ENCODE measurements around the gene ICOS.
"Not testable (repeated sequence)": the region's sequence is repeated elsewhere in the genome, so short reads cannot be mapped to it uniquely, and the experiment has no call there.

Gene ICOS

DNA sequence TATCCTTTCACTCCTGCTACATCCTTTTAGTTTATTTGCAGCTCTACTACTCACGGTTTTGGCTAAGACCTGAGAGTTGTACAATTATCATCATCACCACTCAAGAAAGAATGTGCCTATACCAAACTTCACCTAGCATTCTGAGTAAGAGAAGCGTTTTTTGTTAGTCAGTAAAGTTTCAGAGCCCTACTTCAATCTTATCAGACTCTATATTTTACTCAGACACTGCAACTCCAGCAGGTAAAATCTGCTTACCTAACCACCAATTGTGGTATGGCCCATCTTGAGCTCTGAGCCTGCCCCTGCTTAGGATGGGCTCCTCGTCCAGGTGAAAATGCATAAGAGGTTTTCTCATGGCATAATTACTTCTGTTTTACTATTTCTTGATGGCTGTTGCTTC is 37.1 kb downstream of the ICOS start:
- DNase-seq (ENCODE audit: low read depth in 3 of 3): no peak

DNA sequence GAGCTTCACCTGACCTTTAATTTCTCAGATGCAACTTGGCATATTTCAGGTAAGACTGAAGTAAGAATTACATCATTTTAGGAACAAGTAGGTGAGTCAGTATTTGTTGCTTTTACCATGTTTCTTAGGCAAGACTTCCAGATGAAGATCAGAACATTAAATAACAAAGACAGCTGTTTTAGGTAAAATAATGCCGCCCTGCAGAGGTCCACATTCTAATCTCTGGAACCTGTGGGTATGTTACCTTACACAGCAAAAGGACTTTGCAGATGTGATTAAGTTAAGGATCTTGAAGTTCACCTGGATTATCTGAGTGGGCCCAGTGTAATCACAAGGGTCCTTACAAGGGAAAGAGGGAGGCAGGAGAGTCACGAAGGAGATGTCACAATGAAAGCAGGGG is 39.3 kb downstream of the ICOS start:
- no peak for DNase-seq (ENCODE audit: low read depth in 3 of 3)

DNA sequence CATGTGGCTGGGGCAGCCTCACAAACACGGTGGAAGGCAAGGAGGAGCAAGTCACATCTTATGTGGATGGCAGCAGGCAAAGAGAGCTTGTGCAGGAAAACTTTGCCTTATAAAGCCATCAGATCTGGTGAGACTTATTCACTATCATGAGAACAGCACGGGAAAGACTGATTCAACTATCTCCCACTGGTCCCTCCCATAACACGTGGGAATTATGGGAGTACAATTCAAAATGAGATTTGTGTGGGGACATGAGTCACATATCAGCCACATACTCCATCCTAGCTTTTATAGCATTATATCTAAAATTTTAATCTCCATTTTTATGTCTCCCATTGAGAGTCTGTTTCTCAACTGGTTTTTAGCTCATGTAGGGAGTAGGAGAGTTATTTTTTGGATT is 45.7 kb downstream of the ICOS start:
- no peak for DNase-seq (ENCODE audit: low read depth in 3 of 3)

DNA sequence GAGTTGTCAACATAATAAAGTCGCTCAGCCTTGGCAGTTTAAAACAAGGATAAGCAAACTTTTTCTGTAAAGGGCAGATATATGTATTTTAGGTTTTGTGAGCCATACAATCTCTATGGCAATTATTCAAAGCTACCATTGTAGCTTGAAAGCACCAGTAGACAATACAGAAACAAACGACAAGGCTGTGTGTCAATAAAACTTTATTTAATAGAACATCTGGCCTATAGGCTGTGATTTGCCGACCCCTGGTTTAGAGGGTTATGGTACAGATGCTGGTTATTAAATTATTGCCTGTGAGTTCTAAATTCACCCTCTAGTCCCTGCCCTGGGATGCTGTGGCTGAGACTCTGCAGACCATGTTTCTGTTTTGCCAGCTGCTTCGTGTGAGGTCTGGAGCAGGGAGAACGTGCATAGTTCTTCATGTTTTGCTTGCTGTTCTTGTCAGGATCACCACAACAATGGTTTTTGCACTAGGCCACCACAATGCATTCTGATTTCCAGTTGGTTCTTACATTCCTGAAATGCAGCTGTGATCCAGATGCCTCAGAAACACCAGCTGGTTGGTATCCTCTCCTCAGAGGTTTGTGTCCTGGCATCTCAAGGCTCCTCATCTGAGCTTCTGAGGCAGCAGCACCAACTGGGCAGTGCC is 46.6 kb downstream of the ICOS start:
- no peak for DNase-seq (ENCODE audit: low read depth in 3 of 3)

DNA sequence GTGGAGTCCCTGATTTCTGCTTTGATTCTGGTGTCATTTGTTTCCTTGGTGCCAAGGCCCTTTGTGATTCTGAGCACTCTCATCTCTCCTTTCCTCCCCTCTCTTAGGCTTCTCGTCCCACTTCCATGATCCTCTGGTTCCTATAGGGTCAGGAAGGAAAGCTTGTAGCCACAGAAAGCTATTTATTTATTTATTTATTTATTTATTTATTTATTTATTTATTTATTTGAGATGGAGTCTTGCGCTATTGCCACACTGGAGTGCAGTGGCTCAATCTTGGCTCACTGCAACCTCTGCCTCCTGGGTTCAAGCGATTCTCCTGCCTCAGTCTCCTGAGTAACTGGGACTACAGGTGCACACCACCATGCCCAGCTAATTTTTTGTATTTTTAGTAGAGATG is 49.4 kb downstream of the ICOS start:
- not testable (repeated sequence) for DNase-seq (ENCODE audit: low read depth in 3 of 3)

DNA sequence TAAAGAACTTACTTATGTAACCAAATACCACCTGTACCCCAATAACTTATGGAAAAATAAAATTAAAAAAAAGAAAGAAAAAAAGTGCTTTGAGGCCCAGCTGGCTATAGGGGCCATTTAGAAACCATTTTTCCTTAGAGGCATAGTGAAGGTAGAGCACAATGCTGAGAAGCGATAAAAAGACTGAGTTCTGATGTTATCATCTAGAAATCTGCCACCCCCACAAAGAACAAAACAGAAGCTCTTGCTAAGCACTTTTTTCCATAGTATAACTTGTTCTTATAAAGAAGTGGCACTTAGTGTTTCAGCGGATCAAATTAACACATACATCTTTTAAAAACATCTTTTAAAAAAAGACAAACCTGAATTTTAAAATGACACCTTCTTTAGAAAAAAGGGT is 51.4 kb downstream of the ICOS start:
- DNase-seq (ENCODE audit: low read depth in 3 of 3): no peak

DNA sequence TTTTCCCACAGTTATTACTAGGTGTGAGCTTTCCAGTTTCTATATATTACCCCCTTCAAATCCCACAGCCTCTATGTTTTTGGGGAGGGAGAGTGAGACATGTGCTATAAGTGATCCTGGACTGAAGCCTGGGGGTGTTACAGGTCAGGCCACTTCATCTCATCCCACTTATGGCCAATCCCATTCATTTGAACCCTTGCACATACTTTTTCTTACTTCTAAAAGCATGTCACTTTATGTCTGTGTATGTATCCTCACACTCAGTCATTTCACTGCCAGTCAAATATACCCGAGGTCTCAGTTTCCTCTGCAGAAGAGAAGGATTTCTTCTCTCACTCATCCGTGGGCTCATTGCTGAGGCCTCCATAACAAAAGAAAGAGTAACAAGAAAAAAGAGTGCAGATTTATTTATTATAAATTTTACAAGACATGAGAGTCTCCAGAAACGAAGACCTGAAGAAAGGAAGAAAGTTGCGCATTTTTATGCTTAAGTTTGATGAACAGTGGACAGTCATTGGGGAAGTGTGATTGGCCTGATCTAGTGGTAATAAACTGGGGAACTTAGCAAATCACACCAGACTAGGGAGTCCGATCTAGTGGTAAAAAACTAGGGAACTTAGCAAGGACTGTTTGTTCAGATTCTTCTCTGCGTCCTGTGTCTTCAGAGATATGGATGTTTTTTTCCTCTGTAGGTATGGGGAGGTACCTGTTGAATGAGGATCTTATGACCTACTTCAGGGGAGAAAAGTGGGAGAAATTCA is 52.1 kb downstream of the ICOS start:
- no peak for DNase-seq (ENCODE audit: low read depth in 3 of 3)

DNA sequence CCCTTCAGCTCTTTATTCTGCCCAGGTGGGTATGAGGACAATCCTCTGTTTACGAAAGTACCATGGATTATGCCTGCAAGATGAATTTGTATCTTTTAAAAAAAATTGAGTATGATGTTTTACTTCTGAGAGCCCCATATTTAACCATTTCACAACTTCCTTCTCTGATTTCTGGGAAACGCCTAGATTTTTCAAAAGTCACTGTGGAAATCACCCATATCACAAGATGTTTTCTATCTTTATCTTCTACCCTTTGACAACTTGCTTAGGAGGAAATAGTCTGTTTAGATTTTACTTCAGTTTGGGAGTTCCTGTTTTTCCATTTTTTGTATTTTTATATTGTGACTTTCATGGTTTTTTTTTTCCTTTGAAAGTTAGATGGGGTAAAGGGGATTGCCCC is 53.0 kb downstream of the ICOS start:
- DNase-seq (ENCODE audit: low read depth in 3 of 3): no peak

DNA sequence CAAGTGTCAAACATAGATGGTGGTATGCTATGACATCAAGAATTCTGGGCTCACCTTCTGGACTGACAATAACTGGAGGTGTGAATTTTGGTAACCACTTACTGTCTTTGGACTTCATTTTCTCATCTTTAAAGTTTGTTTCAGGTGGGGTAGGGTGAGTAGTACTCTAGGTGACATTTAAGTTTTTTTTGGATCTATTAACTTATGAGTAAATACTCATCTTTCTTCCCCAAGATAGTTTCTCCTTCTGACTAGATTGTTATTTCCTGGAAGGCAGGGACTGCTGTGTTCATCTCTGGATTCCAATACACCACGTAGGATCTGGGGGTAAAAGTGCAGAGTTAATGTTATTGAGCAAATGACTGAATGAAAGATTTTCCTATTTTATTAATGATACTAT is 55.9 kb downstream of the ICOS start:
- DNase-seq (ENCODE audit: low read depth in 3 of 3): no peak

DNA sequence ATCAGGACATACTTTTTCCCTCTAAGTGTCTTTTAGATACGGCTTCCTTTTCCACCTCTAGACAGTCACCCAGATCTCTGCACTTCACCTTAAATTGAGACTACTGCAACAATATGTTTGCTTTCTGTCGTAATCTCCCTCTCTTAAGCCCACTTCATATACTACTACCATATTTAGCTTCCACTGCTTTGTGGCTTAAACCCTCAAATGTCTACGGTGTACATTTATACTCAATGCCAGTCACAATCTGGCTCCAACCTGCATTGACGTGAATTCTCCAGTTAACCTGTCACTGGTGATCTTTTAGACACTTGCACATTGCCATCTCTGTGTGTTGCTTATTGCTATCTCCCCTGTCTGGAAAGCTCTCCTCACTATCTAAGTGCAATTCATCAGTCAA is 56.4 kb downstream of the ICOS start:
- no peak for DNase-seq (ENCODE audit: low read depth in 3 of 3)

DNA sequence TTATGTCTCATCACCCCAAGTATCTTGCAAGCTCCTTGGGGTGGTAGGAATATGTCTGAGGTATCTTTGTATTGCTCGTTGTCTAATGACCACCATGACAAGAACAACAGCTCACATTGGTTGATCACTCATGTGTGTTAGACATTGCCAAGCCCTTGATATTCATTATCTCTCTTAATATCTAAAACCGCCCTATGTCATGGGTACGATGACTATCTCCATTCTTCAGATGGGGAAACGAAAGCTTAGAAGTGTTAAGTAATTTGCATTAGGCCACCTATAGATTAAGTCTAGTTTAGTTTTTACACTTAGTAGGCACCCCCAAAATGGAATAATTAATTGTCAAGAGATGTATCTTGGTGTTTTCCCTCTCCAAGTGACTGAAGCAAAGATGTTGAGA is 57.0 kb downstream of the ICOS start:
- DNase-seq (ENCODE audit: low read depth in 3 of 3): no peak

DNA sequence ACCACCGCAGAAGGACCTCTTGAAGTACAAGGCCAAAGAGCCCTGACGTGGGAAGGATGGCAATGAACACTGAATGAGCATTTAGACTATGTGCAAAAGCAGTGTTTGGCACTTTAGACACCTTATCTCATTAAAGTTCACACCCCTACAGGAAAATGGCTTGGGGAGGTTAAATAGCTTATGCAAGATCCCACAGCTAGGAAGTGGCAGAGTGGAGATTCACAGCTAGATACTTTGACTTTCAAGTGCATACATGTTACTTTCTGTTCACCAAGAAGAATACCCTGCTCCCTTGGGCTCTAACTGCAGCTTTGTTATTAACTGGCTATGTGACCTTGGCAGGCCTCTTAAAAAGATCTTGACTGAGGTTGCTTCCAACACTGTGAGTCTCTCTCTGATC is 58.2 kb downstream of the ICOS start:
- no peak for DNase-seq (ENCODE audit: low read depth in 3 of 3)

DNA sequence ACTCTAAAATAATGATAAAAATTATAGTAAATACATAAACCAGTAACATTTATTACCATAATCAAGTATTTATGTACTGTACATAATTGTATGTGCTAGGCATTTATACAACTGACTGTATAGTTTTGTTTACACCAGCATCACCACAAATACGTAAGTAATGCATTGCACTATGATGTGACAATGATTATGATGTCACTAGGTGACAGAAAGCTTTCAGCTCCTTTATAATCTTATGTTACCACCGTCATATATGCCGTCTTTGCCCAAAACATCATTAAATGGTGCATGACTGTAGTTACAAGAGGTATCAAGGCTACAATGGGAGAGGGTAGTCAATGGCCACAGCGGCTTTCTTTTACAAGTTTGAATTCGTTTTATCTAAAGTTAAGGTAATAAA is 60.1 kb downstream of the ICOS start:
- DNase-seq (ENCODE audit: low read depth in 3 of 3): no peak

DNA sequence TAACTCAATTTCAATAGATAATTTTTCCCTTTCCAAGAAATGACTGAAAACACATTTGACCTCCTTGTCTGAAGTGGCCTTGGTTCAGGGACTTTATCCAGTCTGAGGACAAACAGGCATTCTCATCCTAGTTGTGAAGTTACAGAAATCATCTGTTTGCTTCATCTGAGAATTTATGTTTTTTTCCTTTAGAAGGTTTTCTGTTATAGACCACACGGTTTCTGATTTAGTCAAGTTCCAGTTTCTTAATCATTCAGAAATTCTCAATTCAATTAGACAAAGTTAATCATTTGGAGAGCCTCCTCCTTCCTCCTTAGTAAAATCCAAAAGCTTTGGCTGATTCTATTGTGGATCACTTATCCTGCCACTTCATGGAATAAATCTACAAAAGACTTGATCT is 60.9 kb downstream of the ICOS start:
- no peak for DNase-seq (ENCODE audit: low read depth in 3 of 3)

DNA sequence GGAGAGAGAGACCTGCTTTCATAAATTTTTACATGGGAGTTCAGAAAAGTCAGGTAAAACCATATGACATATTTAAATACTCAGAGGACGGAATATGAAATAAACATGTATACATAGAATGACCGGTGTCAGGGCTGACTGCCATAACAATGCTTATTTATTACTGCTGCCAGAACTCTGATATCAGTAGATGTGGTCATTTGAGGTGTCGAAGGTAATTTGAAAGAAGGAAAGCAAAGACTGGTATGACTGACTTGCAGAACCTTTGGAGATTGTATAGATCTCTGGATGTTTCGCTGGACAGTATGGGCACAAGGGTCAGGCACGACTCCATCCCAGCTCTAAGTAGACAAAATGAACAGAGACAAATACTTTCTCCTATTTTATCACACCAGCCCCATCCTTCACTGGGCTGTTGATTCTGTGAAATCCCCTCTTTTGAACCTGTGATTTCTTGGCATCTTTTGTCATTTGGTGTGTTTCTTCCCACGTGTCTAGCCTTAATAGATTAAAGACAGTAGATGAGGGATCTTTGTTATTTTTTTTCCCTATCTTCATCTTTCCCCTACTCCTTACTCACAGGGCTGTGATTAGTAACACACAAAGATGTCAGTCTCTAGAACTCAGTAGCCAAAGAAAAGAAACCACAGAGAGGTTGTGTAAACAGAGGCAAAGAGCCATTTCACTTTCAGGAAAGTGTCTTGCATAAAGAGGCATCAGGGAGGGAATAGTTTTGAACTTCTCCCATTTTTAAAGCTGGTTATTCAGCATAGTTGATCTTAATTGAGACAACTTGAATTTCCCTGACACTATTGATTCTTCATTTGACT is 61.6 kb downstream of the ICOS start:
- DNase-seq (ENCODE audit: low read depth in 3 of 3): no peak

DNA sequence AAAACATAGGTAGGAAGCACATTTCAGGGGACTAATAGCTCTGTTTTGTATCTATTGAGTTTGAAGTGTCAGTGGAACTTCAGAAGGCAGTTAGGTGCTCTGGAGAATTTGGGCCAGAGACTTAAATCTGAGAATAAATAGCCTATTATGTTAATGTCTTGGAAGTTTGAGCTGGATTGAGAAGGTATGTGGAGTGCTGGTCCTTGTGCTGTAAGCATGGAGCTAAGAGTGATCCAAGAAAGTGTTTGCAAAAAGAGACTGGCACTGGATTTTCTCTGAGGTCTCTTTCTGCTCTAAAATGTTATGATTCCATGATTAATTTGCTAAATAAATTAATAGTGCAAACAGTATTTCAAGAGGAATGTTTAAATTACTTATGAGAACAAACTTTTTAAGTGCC is 63.3 kb downstream of the ICOS start:
- DNase-seq (ENCODE audit: low read depth in 3 of 3): no peak

DNA sequence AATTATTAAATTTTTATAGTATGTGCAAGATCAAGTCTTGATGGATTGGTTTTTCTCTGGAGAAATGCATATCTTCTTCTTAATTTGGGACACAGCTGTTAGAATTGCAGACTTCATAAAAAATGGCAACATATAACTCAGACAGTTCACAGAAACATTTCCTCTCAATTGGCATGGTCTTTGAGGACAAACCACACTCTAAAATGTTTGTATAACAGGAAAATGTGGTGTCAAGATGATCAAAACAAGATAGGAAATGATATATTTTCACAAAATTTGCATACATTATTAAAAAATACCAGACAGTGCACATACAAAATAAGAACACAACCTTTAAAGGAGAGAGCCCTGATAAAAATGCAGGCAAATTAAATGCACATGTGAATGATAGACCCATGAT is 63.9 kb downstream of the ICOS start:
- no peak for DNase-seq (ENCODE audit: low read depth in 3 of 3)

DNA sequence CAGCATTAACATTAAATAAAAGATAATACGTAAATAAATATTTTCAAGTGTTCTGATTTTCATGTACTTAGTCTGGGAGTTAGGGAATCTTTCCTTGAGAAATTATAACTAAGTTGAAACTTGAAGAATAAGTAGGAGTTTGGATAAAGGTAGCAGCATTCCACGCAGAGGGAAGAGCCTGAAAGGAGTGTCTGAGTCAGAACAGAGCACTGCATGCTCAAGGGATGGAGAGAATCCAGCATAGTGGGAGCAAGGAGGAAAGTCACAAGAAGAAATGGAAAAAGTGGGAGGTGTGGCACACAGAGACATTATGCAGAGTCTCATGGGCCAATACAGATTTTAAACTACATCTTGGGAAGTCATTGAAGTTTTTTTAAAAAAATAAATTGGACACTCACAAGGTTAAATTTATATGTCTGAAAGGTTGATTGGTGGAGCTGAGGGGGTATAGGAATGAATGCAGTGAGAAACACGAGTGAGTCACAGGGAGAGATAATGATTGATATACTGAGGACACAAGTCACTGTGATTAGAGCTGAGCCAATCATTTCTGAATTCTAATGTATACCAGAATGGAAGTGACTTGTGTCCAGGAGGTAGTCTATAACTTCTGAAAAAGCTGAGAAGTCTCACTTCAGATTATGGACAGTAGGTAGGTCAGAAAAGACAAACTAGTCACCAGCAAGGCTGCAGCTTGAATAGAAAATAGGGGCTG is 66.9 kb downstream of the ICOS start:
- DNase-seq (ENCODE audit: low read depth in 3 of 3): no peak

DNA sequence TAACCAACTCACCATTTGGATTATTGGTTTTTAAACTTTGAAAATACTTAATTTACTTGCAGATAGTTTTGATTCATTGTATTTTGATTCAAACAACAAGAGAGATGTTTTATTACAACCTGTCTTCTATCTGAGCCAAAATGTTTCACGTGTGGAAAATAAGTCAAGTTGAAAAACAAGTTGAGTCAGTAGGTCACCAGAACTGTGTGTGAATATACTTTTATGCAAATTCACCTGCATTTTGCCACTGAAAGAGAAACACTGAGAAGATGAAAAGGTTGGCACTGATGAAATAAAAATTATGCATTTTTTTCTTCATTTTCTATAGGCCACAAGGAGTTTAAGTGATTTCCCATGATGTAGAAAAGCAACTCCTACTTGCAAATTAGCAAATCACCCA is 68.3 kb downstream of the ICOS start:
- no peak for DNase-seq (ENCODE audit: low read depth in 3 of 3)

DNA sequence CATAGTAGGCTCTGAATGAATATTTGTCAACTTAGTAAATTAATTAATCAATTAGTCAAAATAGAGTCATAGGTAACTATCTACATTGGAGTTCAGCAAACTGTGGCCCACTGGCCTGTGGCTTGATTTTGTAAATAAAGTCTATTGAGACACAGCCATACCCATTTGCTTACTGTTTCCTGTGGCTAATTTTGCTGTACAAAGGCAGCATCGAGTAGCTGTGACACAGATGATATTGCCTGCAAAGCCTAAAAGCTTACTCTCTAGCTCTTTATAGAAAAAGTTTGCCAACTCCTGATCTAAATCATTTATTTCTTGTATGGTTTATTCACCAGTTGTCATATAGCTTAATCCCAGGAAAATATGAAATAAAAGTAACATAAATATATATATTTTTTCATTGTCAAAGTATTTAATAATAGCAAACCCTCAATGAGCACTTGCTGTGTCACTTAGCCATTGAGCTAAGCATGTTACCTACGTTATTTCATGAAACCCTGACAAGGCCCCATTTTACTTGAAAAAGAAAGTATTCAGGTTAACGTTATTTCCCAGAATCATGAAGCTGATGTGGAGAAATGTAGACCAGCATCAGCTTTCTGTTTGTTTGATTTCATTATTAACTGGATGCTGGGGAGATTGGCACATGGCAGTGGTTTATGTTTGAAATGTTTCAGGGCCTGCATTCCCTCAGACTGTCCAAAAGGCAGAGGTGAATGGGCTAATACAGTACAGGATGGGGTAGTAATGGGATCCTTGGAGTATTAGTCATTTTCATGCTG is 69.6 kb downstream of the ICOS start:
- DNase-seq (ENCODE audit: low read depth in 3 of 3): no peak

DNA sequence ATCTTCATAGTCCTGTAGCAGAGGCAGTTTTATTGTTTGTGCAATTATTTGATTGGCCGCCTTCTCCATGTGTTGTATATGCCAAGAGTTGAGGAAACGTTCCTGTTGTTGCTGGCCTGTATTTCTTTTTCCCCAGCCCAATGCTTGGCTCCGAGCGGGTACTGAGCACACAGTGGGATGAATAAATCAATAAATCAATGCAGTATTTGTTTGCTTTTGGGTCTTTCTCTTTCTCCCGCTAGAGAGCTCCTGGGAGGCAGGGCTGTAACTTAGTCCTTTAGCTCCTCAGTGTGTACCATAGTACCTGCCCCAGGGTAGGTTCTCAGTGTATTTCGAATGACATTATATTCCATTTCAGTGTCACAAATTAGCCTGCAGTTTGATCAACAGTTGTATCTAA is 71.8 kb downstream of the ICOS start:
- no peak for DNase-seq (ENCODE audit: low read depth in 3 of 3)
